PC-9 (cell line): Measurements from ENCODE around the gene FNIP1.

Experiments used
- EZH2 ChIP-seq: fragments of 200-600 bp; sonication (generic); IDR thresholded peaks from 2 replicates; pipeline ENCODE4 v1.8.0; 2017; ENCODE audit warnings: antibody characterized with exemption, low read depth
- TF ChIP-seq, protein P1 (sequence below): fragments of 200-600 bp; sonication (generic); conservative IDR thresholded peaks from 2 replicates; pipeline ENCODE4 v1.6.1; 2017; ENCODE audit warnings: mixed run types, antibody characterized with exemption, mild to moderate bottlenecking, moderate library complexity

GRCh38 chr5:131769961-131770360 is 26.9 kb downstream of the FNIP1 start:
- TF ChIP-seq, protein P1, sequence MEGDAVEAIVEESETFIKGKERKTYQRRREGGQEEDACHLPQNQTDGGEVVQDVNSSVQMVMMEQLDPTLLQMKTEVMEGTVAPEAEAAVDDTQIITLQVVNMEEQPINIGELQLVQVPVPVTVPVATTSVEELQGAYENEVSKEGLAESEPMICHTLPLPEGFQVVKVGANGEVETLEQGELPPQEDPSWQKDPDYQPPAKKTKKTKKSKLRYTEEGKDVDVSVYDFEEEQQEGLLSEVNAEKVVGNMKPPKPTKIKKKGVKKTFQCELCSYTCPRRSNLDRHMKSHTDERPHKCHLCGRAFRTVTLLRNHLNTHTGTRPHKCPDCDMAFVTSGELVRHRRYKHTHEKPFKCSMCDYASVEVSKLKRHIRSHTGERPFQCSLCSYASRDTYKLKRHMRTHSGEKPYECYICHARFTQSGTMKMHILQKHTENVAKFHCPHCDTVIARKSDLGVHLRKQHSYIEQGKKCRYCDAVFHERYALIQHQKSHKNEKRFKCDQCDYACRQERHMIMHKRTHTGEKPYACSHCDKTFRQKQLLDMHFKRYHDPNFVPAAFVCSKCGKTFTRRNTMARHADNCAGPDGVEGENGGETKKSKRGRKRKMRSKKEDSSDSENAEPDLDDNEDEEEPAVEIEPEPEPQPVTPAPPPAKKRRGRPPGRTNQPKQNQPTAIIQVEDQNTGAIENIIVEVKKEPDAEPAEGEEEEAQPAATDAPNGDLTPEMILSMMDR, result no peak
- no peak for TF ChIP-seq EZH2
